ENCODE data around the gene FOXP1.

The FOXP1 gene

GRCh38 chr3:71063773-71064290, 519.7 kb downstream of the FOXP1 start:
- H3K4me3 ChIP-seq (ENCODE audit: low read depth, low read length) = peak overlapping the region; percentile 51
- no peaks in the 10 kb centered on the region for H3K4me1 ChIP-seq
- no peak for TF ChIP-seq CTCF (IDR thresholded peaks at IDR 0.05)
- H3K27ac ChIP-seq = peak overlapping the region; percentile 20
- H2AFZ ChIP-seq = peak overlapping the region; percentile 65
- no peaks in the 10 kb centered on the region for H3K36me3 ChIP-seq (ENCODE audit: control insufficient read depth, insufficient read depth, low read length)
- no peaks in the 10 kb centered on the region for H3K9me3 ChIP-seq (ENCODE audit: control insufficient read depth, low read length)
- H3K79me2 ChIP-seq = no peaks in the 10 kb centered on the region
- peak overlapping the region; percentile 72 for H3K4me2 ChIP-seq (ENCODE audit: low read length)
- H3K9ac ChIP-seq = no peak overlapping the region
- no peaks in the 10 kb centered on the region for H3K27me3 ChIP-seq (ENCODE audit: control insufficient read depth, insufficient read depth, low read length)

DNA sequence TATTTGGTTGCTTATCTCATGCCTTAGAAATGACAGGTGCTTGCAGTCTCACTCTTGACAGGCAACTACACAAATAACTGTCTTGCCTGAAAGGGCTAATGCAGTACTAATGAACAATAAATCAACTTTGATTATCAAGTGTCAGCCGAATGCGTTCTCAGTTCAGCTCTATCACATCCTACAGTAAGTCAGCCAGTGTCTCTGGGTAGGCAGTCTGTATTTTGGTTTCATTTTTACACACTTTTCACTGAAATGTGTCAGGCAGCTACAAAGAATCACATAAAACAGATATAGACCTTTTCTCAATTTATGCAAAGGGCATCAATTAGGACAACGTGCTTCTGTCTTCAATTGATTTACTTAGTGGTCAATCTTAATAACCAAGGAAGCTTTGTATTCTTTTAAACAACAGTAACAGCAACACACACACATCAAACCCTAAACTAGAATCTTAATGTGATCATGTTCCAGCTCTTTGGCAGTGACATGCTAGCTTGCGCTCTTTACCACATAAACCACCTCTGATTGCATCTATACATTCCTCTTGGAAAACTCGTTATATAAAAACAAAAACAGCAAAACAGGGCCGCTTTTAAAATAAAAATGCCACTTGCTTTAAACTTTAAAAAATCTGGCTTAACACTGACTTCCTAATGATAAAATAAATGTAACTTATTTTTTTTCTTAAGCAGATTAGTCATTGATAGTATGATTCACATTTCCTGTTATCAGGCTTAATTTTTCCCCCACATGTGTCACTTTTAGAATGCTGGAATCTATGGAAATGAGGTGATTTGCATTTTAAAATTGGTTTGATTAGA, 520.4 kb downstream of the FOXP1 start:
- H3K4me3 ChIP-seq (ENCODE audit: low read depth, low read length) = peak overlapping the region; percentile 51
- H3K79me2 ChIP-seq = no peaks in the 10 kb centered on the region
- no peaks in the 10 kb centered on the region for H3K9me3 ChIP-seq (ENCODE audit: control insufficient read depth, low read length)
- no peaks in the 10 kb centered on the region for H3K36me3 ChIP-seq (ENCODE audit: control insufficient read depth, insufficient read depth, low read length)
- no peaks in the 10 kb centered on the region for H3K4me1 ChIP-seq
- H3K27me3 ChIP-seq (ENCODE audit: control insufficient read depth, insufficient read depth, low read length) = no peaks in the 10 kb centered on the region
- H3K27ac ChIP-seq = peak overlapping the region; percentile 20
- no peak overlapping the region for H2AFZ ChIP-seq
- no peak overlapping the region for H3K9ac ChIP-seq
- peak overlapping the region; percentile 72 for H3K4me2 ChIP-seq (ENCODE audit: low read length)
- no peak for TF ChIP-seq CTCF (IDR thresholded peaks at IDR 0.05)

GRCh38 chr3:71062037-71062932, 521.2 kb downstream of the FOXP1 start:
- H3K4me3 ChIP-seq (ENCODE audit: low read depth, low read length) = peak overlapping the region; percentile 23
- no peaks in the 10 kb centered on the region for H3K4me1 ChIP-seq
- H3K79me2 ChIP-seq = no peaks in the 10 kb centered on the region
- no peak overlapping the region for H3K9ac ChIP-seq
- no peaks in the 10 kb centered on the region for H3K27me3 ChIP-seq (ENCODE audit: control insufficient read depth, insufficient read depth, low read length)
- TF ChIP-seq CTCF (IDR thresholded peaks at IDR 0.05) = no peak
- H3K9me3 ChIP-seq (ENCODE audit: control insufficient read depth, low read length) = no peaks in the 10 kb centered on the region
- H3K4me2 ChIP-seq (ENCODE audit: low read length) = peak overlapping the region; percentile 15
- H2AFZ ChIP-seq = no peak overlapping the region
- H3K27ac ChIP-seq = peak overlapping the region; percentile 20
- H3K36me3 ChIP-seq (ENCODE audit: control insufficient read depth, insufficient read depth, low read length) = no peaks in the 10 kb centered on the region

DNA sequence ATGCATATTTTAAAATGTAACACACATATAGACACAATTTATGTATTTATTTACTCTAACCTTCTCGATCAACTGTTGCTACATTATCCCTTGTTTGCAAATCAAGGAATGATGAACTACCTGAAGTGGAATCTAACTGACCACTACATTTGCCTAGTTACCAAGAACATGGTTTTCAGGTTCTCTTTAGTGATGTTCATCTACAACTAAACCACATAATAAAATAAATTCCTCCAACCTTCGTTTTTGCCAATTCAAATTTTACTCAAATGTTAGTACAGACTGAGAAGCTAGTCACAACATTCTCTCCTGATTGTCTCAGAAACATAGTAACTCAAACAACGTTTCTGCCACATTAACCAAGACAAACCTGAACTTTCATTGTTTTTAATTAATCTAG, 521.9 kb downstream of the FOXP1 start:
- no peak overlapping the region for H3K4me3 ChIP-seq (ENCODE audit: low read depth, low read length)
- no peak for TF ChIP-seq CTCF (IDR thresholded peaks at IDR 0.05)
- H3K9me3 ChIP-seq (ENCODE audit: control insufficient read depth, low read length) = no peaks in the 10 kb centered on the region
- no peaks in the 10 kb centered on the region for H3K27me3 ChIP-seq (ENCODE audit: control insufficient read depth, insufficient read depth, low read length)
- no peak overlapping the region for H3K9ac ChIP-seq
- no peaks in the 10 kb centered on the region for H3K36me3 ChIP-seq (ENCODE audit: control insufficient read depth, insufficient read depth, low read length)
- no peaks in the 10 kb centered on the region for H3K79me2 ChIP-seq
- H3K27ac ChIP-seq = no peak overlapping the region
- no peak overlapping the region for H3K4me2 ChIP-seq (ENCODE audit: low read length)
- no peak overlapping the region for H2AFZ ChIP-seq
- H3K4me1 ChIP-seq = no peaks in the 10 kb centered on the region

Measured in parathyroid adenoma (tissue), 2 donors.